H54 (cell line): ENCODE results near the gene LAT.

Experiments used
- DNase-seq: peaks from one replicate; pipeline ENCODE4 v3.0.0; 2011; ENCODE audit warnings: low spot score, mixed read lengths; ENCODE audit not compliant: insufficient read length
- FAIRE-seq: peaks from 3 replicates; lab custom pipeline; 2011; peaks lifted over from hg19 to GRCh38; lab: Jason Lieb, UNC
- POLR2A ChIP-seq: IDR thresholded peaks from 2 replicates; pipeline ENCODE4 v1.6.1; 2011; ENCODE audit warnings: low read depth, mild to moderate bottlenecking, low read length

The LAT gene

DNA sequence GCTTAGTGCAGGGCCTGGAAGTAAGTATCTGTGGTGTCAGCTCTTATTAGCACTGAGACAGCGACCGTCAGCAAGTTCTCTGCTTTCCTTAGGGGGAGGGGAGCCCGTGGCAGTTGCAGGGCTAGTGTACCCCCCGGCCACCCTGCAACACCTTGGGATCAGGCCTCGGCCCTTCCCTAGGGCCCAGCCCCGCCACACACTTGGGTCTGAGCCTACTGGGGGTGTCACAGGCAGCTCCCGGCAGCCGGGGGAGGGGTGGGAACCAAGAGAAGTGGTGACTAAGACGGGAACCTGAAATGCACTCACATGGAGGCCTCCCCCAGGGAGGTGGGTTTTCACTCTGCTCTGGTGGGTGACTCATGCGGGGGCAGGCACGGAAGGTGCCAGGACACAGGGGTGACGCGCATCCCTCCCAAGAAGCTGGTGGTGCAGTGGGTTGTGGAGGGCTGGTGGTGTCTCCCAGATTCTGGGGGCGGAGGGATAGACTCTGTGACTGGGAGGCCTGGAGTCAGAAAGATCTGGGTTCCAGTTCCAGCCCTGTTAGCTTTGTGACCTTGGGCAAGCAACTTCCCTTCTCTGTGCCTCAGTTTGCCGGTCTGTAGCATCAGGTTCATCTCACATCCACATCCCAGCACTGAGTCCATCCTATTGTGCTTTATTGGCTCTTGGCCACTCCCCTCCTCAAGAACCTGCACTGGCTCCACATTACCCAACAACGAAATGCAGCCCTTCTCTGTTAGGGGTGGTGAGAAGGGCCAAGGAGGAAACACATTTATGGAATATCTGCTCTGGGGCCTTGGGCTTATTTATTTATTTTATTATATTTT, 44.5 kb downstream of the LAT start:
- FAIRE-seq = no peak
- TF ChIP-seq POLR2A = no peak
- peak; percentile 88 for DNase-seq

DNA sequence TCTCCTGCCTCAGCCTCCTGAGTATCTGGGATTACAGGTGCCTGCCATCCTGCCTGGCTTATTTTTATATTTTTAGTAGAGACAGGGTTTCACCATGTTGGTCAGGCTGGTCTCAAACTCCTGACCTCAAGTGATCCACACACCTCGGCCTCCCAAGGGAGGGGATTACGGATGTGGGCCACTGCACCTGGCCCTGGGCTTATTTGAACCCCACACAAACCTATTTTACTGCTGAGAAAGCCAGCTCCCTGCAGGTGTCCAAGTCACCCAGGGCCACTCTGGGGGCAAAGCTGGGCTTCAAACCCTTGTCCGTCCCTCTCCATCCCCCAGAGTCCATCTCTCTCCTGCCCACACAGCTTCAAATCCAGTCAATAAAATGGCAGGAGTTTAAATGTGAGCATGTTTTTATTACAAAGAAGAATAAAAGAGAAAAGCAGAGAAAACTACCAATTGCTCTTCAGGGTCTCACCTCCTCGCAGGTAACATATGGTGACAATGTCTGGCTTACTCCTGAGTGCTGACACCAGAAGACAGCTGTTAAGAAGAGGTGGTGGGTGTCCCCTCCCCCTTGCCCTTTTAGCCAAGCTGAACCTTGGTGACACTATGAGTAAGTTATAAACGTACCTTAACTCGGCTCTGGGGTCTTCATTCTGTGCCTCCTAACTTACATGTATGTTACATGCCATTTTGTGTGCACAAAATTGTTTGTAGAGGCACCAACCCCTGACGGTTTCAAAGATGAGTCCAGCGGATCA, 45.4 kb downstream of the LAT start:
- TF ChIP-seq POLR2A = no peak
- no peak for FAIRE-seq

More for the DNA sequence above, 45.4 kb downstream of the LAT start:
- DNase-seq = no peak
